GM10266 (cell line): ENCODE measurements around the gene PNPLA7.
"Not testable (repeated sequence)": the region's sequence is repeated elsewhere in the genome, so short reads cannot be mapped to it uniquely, and the experiment has no call there.

Source experiments
- DNase-seq: peaks from one replicate; pipeline ENCODE4 v3.0.0; 2012; ENCODE audit errors: extremely low spot score
- CTCF ChIP-seq: IDR thresholded peaks from 2 replicates; pipeline ENCODE4 v1.5.1; 2012; ENCODE audit warnings: mild to moderate bottlenecking, low read depth; ENCODE audit not compliant: control insufficient read depth, insufficient read depth; ENCODE audit errors: missing control alignments

Gene PNPLA7

DNA sequence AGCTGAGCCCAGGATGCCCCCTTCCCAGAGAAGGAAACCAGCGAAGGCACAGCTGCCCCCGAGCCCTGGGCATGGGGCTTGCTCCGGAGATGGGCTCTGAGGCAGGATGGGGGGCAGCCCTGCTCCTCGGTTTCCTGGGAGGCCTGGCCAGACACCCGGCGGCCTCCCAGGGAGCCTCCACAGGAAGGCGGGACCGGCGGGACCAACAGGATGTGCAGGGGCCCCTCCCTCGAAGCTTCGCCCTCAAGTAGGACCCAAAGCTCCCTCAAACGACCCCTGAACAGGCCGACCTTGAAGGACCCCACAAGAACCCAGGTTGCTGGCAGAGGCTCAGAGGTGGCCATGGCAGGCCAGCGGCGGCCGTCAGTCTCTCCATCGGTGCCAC is 138.9 kb downstream of the PNPLA7 start:
- TF ChIP-seq CTCF: no peak
- DNase-seq: no peak

- DNase-seq: no peak
- TF ChIP-seq CTCF: no peak
These were observed 139.3 kb downstream of the PNPLA7 start for GRCh38 chr9:137410891-137411249.

- not testable (repeated sequence) for DNase-seq
These were observed 139.8 kb downstream of the PNPLA7 start for GRCh38 chr9:137410236-137410890.
